MM.1S (cell line): Measurements from ENCODE around the gene ADRM1.

Source experiments
- DNase-seq: peaks from one replicate; pipeline ENCODE4 v3.0.0-alpha.2; 2015
- H2AFZ ChIP-seq: fragments of 300-600 bp; sonication (generic); 2 replicates; pipeline ENCODE4 v1.6.0; 2016; ENCODE audit warnings: antibody characterized with exemption, low read length
- H3F3A ChIP-seq: fragments of 300-600 bp; sonication (generic); 2 replicates; pipeline ENCODE4 v1.6.1; 2016; ENCODE audit warnings: mild to moderate bottlenecking, antibody characterized with exemption, low read length, moderate library complexity, mixed read lengths; ENCODE audit not compliant: insufficient read depth
- H3K27ac ChIP-seq: fragments of 300-600 bp; sonication (generic); 2 replicates; pipeline ENCODE4 v1.5.1; 2016; ENCODE audit warnings: mild to moderate bottlenecking, low read length
- H3K27me3 ChIP-seq: fragments of 300-600 bp; sonication (generic); replicated peaks from 2 replicates; pipeline ENCODE4 v1.6.0; 2016; ENCODE audit warnings: low read length; ENCODE audit not compliant: insufficient read depth
- H3K36me3 ChIP-seq: fragments of 300-600 bp; sonication (generic); replicated peaks from 2 replicates; pipeline ENCODE4 v1.6.1; 2016; ENCODE audit warnings: mild to moderate bottlenecking, low read length, mixed read lengths; ENCODE audit not compliant: insufficient read depth
- H3K4me1 ChIP-seq: fragments of 300-600 bp; sonication (generic); 2 replicates; pipeline ENCODE4 v1.6.1; 2016; ENCODE audit warnings: low read length, mixed read lengths
- H3K4me2 ChIP-seq: fragments of 300-600 bp; sonication (generic); 2 replicates; pipeline ENCODE4 v1.6.0; 2016; ENCODE audit warnings: low read depth, low read length
- H3K4me3 ChIP-seq: fragments of 300-600 bp; sonication (generic); 2 replicates; pipeline ENCODE4 v1.5.1; 2016; ENCODE audit warnings: low read length, mixed read lengths
- H3K79me2 ChIP-seq: fragments of 300-600 bp; sonication (generic); 2 replicates; pipeline ENCODE4 v1.6.1; 2016; ENCODE audit warnings: mixed run types, low read length, mixed read lengths
- H3K9ac ChIP-seq: fragments of 300-600 bp; sonication (generic); 2 replicates; pipeline ENCODE4 v1.6.1; 2016; ENCODE audit warnings: low read length, mixed read lengths
- H3K9me2 ChIP-seq: fragments of 300-600 bp; sonication (generic); replicated peaks from 2 replicates; pipeline ENCODE4 v1.6.1; 2016; ENCODE audit warnings: mild to moderate bottlenecking, low read length, mixed read lengths; ENCODE audit not compliant: insufficient read depth
- H3K9me3 ChIP-seq: fragments of 300-600 bp; sonication (generic); replicated peaks from 2 replicates; pipeline ENCODE4 v1.6.1; 2016; ENCODE audit warnings: mild to moderate bottlenecking, low read length, mixed read lengths; ENCODE audit not compliant: insufficient read depth
- H4K20me1 ChIP-seq: fragments of 300-600 bp; sonication (generic); 2 replicates; pipeline ENCODE4 v1.6.1; 2016; ENCODE audit warnings: mild to moderate bottlenecking, low read length, moderate library complexity, mixed read lengths; ENCODE audit not compliant: insufficient read depth
- EZH2 ChIP-seq: fragments of 300-600 bp; sonication (generic); optimal IDR thresholded peaks from 2 replicates; pipeline ENCODE3; 2017; ENCODE audit warnings: low read depth, mild to moderate bottlenecking, antibody characterized with exemption, low read length, mixed read lengths
- EZH2phosphoT487 ChIP-seq: fragments of 300-600 bp; sonication (generic); IDR thresholded peaks from 2 replicates; pipeline ENCODE4 v1.6.1; 2018; ENCODE audit warnings: antibody characterized with exemption, low read length
- TF ChIP-seq, protein P1 (sequence below): fragments of 300-600 bp; sonication (generic); IDR thresholded peaks from 2 replicates; pipeline ENCODE4 v1.5.1; 2016; ENCODE audit warnings: antibody characterized with exemption, low read length, mixed read lengths

ADRM1 gene

DNA sequence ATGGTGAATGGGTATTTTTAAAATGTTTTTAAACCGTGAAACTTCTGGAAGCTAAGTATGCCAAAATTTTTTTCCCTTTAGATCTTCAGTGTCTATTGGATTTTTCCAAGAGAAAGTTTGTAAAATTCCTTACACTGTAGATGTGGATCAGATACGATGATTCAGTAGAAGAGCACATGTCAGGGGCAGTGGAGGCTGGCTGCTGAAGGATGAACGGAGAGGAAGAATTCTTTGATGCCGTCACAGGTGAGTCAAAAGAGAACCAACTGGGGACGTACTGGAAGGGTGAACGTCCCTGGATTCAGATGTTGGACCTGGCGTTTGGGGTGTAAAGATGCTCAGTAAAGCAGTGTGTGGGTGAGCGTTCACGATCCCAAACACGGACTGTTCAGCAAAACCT is 46.8 kb upstream of the ADRM1 start:
- H2AFZ ChIP-seq, result no peak overlapping the region
- no peaks in the 10 kb centered on the region for H3K9me3 ChIP-seq
- H3F3A ChIP-seq, result no peaks in the 10 kb centered on the region
- DNase-seq, result no peak
- no peaks in the 10 kb centered on the region for H4K20me1 ChIP-seq
- no peaks in the 10 kb centered on the region for H3K27me3 ChIP-seq
- H3K9ac ChIP-seq, result no peak overlapping the region
- H3K4me3 ChIP-seq, result no peak overlapping the region
- peaks cover 14% of the 10 kb centered on the region for H3K79me2 ChIP-seq
- H3K27ac ChIP-seq, result no peak overlapping the region
- H3K4me1 ChIP-seq, result no peaks in the 10 kb centered on the region
- TF ChIP-seq EZH2phosphoT487 (no peak), EZH2 (no peak)
- TF ChIP-seq, protein P1, sequence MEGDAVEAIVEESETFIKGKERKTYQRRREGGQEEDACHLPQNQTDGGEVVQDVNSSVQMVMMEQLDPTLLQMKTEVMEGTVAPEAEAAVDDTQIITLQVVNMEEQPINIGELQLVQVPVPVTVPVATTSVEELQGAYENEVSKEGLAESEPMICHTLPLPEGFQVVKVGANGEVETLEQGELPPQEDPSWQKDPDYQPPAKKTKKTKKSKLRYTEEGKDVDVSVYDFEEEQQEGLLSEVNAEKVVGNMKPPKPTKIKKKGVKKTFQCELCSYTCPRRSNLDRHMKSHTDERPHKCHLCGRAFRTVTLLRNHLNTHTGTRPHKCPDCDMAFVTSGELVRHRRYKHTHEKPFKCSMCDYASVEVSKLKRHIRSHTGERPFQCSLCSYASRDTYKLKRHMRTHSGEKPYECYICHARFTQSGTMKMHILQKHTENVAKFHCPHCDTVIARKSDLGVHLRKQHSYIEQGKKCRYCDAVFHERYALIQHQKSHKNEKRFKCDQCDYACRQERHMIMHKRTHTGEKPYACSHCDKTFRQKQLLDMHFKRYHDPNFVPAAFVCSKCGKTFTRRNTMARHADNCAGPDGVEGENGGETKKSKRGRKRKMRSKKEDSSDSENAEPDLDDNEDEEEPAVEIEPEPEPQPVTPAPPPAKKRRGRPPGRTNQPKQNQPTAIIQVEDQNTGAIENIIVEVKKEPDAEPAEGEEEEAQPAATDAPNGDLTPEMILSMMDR, result no peak
- no peaks in the 10 kb centered on the region for H3K36me3 ChIP-seq
- H3K4me2 ChIP-seq, result no peak overlapping the region
- H3K9me2 ChIP-seq, result no peaks in the 10 kb centered on the region

DNA sequence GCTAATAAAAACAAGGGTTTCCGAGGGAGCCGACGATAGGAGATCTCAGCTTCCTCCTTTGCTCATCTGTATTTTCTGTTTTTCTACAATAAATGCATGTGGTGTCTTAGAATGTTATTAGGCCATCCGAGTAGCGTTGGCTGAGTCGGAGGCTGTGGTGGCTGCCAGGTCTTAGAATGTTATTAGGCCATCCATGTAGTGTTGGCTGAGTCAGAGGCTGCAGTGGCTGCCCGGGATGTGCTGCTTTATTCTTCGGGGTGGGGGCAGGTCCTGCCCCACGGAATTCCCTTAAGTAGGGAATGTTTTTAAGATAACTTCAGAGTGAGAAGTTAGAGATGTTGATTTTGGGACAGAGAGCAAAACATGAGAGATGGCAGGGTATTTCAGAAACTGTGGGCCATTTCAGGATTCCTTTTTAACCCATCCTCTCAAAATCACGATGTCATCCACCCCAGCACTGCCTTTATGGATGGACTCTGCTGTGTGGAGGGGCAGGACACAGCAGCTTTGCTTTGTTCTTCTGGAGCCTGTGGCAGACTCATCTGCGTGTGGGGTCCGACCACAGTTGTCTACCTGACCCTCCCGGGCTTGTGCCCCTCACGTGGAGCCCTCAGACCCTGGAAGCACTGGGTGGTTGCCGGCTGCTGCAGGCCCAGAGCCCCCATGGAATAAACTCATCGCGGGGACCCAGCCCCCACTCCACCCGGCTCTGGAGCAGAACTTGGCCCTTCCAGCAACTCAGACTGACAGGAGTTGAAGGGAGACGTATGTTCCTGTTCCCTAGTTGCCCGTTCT is 44.1 kb upstream of the ADRM1 start:
- Histone ChIP-seq H3K9me3 (no peaks in the 10 kb centered on the region), H4K20me1 (no peaks in the 10 kb centered on the region), H3K9ac (no peak overlapping the region), H3K79me2 (0 out of 2 replicates have a peak, but pooled peaks cover 5% of the 10 kb centered on the region), H3K27me3 (no peaks in the 10 kb centered on the region), H3K4me1 (no peaks in the 10 kb centered on the region), H3K9me2 (no peaks in the 10 kb centered on the region), H2AFZ (no peak overlapping the region), H3K4me2 (no peak overlapping the region), H3K4me3 (no peak overlapping the region), H3F3A (no peaks in the 10 kb centered on the region), H3K27ac (no peak overlapping the region), H3K36me3 (no peaks in the 10 kb centered on the region)
- no peak for DNase-seq
- TF ChIP-seq, protein P1, result no peak
- no peak for TF ChIP-seq EZH2phosphoT487
- no peak for TF ChIP-seq EZH2

DNA sequence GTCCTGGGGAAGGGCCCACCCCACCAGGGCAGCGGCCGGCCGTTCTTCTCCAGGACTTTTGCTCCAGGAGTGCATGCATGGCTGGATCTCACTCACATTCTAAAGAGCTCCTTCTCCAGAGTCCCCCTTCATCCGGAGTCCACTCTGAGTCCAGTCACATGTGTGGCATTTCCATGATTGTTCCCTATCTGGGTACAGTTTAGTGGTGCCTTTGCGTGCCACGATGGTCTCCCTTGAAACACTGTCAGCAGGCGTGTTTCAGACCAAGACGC is 43.6 kb upstream of the ADRM1 start:
- no peaks in the 10 kb centered on the region for H3K9me3 ChIP-seq
- H4K20me1 ChIP-seq, result no peaks in the 10 kb centered on the region
- TF ChIP-seq, protein P1, result no peak
- no peak for TF ChIP-seq EZH2phosphoT487
- no peak for TF ChIP-seq EZH2
- H3K27ac ChIP-seq, result no peak overlapping the region
- H3K4me3 ChIP-seq, result no peak overlapping the region
- no peaks in the 10 kb centered on the region for H3K27me3 ChIP-seq
- no peak for DNase-seq
- no peaks in the 10 kb centered on the region for H3K36me3 ChIP-seq
- no peaks in the 10 kb centered on the region for H3K4me1 ChIP-seq
- 0 out of 2 replicates have a peak, but pooled peaks cover 3% of the 10 kb centered on the region for H3K79me2 ChIP-seq
- H3K9ac ChIP-seq, result no peak overlapping the region
- H3K9me2 ChIP-seq, result no peaks in the 10 kb centered on the region
- no peak overlapping the region for H3K4me2 ChIP-seq
- no peaks in the 10 kb centered on the region for H3F3A ChIP-seq
- no peak overlapping the region for H2AFZ ChIP-seq
